ENCODE results near the gene RSAD2.
"Not testable (repeated sequence)": the region's sequence is repeated elsewhere in the genome, so short reads cannot be mapped to it uniquely, and the experiment has no call there.

Gene RSAD2

DNA sequence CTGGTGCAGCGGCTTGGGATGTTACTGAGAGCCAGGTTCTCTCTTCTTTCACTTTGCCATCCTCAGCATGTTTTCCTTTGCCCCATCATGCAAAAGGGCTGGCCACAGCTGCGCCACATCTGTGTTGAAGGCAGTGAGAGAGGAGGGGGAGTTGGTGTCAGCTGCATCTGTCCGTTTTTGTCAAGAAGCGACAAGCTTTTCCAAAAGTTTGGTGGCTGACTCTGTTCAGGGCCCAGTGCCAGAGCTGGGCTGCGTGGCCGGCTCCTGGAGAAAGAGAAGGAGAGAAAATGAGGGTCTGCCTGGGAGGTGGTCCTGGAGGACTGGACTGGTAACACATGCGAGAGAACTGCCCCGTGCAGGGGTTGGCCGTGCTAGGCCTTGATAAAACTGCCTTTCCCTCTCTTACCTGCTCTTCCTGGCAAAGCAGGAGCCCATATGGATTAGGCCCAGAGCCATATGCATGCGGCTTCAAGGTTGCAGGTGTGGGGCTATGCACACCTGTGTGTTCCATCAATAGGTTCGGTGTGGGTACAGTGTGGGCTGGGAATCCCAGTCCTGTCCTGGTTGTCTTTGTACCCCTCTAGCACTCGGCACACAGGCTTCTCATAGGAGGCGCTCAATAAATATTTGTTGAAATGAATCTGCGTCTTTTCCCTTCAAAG is 48.6 kb downstream of the RSAD2 start:
- no peak for DNase-seq (ENCODE audit: low read depth, low spot score)

- DNase-seq (ENCODE audit: low read depth, low spot score): no peak
Observed at GRCh38 chr2:6927186-6927585, 49.6 kb downstream of the RSAD2 start.

DNA sequence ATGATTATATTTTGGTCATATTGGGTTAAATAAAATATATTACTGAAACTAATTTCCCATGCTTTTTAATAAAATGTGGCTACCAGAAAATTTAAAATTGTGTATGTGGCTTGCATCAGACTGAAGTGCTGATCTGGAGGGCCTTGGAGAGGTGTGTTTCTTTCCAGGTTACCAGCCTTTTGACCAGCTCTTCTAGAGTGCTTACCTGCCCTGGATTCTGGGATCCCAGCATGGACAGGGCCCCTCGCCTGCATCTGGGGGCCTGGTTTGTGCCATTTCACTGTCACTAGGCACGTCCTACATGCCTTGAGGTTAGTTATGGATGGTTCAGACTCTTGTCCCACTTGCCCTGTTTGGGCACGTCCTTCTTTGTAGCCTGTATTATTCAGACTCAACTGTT is 50.2 kb downstream of the RSAD2 start:
- DNase-seq (ENCODE audit: low read depth, low spot score): no peak

GRCh38 chr2:6928452-6928851 is 50.9 kb downstream of the RSAD2 start:
- no peak for DNase-seq (ENCODE audit: low read depth, low spot score)

- DNase-seq (ENCODE audit: low read depth, low spot score): no peak
Observed at GRCh38 chr2:6929196-6929819, 51.7 kb downstream of the RSAD2 start.

- DNase-seq (ENCODE audit: low read depth, low spot score): no peak
Observed at GRCh38 chr2:6930923-6931647, 53.5 kb downstream of the RSAD2 start.

DNA sequence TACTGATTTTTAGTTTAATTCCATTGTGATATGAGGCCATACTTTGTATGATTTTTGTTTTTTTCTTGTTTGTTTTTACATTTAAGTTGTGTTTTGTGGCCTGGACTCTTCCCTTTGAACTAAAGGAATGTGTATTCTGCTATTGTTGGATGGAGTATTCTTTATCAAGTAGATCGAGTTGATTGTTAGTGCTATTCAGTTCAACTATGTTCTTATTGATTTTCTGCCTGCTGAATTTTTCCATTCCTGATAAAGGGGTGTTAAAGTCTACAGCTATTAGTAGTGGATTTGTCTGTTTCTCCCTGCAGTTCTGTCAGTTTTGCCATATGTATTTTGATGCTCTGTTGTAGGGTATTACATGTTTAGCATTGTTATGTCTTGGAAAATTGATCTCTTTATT is 54.2 kb downstream of the RSAD2 start:
- DNase-seq (ENCODE audit: low read depth, low spot score): no peak

DNA sequence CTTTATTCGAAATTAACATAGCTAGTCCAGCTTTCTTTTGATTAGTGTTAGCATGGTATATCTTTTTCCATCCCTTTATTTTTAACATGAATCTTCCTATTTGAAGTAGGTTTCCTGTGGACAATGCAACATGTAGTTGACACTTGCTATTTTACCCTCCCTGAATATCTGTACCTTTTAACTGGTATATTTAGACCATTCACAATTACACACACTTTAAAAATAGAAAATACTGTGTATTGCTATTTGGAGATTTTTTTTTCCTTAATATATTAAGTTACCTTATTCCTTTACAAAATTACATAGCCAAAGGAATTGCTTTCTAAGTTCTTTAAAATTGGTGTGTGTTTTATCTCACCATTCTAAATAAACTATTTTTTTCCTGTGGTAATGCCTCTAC is 54.6 kb downstream of the RSAD2 start:
- no peak for DNase-seq (ENCODE audit: low read depth, low spot score)

DNA sequence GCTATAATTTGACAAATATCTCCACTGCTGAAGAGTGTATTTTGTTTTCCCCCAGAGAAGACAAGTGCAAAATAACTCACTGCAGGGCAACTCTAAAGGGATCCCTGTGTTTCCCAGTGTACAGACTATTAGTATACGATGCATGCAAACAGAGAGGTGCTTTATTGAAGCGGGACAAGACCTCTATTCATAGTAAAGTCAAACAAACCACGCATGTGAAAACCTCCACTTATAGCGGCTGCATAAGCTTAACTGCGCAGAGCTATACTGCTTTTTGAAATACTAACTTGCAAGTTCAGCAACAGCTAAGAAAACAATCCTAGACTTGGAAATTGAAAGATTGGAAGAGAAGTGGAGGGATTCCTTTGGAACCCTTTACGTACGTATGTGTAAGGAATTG is 55.3 kb downstream of the RSAD2 start:
- no peak for DNase-seq (ENCODE audit: low read depth, low spot score)

DNA sequence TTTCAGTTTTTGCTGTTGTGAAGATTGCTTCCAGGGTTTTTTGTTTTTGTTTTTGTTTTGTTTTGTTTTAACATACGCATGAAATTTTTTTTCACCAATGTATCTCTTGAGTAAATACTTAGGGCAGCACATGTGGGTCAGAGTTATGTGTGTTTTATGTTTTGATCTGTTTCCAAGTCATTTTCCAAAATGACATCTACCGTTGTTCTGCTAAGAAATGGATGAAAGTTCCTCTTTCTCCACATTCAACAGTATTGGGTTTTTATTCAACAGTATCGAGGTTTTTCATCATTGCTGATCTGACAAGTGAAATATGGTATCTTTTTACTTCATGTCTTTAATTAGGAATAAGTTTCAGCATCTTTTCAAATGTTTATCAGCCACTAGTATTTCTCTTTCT is 56.3 kb downstream of the RSAD2 start:
- no peak for DNase-seq (ENCODE audit: low read depth, low spot score)

DNA sequence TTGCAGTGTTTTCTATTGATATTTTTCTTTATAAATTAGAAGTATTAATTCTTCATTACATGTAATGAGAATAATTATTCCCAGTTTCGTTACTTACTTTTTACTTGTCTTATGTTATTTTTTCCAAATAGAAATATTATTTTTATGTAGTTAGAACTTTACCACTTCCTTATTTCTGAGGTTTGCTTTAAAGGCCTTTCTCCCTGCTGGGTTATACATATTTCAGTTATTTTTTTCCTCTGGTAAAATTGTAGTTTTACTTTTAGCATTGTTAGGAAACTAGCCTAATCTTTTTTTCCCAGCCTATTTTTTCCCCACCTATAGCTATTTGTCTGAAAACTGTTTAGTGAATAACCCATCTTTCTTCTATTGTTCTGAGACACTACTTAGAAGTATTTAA is 56.8 kb downstream of the RSAD2 start:
- DNase-seq (ENCODE audit: low read depth, low spot score): no peak

DNA sequence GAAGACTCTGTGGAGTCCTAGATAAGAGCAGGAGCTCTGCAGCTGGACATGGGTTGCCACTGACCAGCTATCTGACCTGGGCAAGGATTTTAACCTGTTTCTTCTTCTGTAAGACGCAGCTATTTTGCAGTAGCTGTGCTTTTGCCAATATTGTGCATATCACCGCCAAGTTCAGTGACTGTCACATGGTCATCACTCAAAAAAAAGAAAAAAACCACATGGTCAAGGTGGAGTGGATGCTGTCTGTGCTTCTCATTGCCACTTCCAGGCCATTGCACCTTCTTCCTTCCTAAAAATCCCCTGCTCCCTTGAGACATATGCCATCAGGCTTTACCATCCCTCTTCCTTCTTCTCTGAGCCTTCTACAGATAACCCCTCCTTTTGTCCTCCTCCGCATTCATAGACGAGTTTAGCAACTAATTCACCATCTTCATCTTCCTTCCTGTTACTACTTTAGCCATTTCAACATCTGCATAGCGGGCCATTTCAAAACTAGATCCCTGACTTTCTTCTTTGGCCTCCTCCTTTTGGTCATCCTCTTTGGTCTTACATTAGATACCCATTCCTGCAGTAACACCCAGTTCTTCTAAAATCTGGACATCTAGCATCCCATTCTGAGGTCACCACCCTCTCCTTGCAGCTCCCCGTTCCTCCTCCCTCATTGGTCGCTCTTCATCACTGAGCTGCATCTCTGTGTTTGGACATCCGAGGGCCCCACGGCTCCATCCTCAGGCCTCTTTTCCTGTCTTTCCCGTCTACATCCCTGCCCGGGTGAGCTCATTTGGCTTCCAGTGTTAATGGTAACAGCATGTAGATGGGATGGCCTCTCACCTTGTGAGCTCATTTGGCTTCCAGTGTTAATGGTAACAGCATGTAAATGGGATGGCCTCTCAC is 57.4 kb downstream of the RSAD2 start:
- no peak for DNase-seq (ENCODE audit: low read depth, low spot score)

- DNase-seq (ENCODE audit: low read depth, low spot score): not testable (repeated sequence)
Observed at GRCh38 chr2:6935652-6936020, 58.1 kb downstream of the RSAD2 start.

DNA sequence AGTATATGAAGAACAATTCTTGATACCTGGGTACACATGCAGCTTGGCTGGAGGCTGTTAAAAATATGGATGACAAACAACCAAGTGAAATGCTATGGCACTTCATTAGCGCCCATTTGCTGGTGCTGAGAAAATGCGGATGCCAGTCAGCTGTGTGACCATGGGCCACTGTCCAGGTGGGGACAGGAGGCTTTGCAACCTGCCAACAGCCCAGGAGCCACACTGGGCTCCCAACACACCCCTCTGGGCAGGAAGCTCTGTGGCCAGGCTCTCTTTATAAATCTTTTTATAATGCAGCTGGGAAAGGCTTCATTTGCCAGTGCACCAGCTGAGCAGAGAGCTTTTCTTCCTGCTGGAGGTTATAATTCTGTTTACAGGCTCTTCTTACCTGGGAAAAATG is 59.6 kb downstream of the RSAD2 start:
- no peak for DNase-seq (ENCODE audit: low read depth, low spot score)

DNA sequence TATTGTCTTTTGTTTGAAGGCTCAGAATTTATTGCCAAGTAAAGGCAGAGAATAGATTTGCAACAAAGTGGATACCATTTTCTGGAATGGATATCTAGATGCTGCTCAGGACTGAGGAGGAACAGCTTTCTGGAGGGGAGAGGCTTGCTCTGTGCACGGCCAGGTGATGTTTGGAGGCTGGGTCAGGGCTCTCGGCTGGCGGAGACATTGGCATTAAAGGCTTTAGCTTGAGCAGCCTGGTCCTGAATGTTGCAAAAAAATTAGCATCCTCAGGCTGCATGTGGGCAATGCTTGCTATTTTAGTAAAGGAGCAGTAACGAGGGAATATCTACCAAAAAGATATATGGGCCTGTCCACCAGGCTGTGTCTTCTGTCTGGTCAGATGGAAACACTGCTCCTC is 60.0 kb downstream of the RSAD2 start:
- no peak for DNase-seq (ENCODE audit: low read depth, low spot score)

GRCh38 chr2:6939071-6939470 is 61.5 kb downstream of the RSAD2 start:
- DNase-seq (ENCODE audit: low read depth, low spot score): no peak

- no peak for DNase-seq (ENCODE audit: low read depth, low spot score)
Observed at GRCh38 chr2:6940820-6941219, 63.2 kb downstream of the RSAD2 start.

DNA sequence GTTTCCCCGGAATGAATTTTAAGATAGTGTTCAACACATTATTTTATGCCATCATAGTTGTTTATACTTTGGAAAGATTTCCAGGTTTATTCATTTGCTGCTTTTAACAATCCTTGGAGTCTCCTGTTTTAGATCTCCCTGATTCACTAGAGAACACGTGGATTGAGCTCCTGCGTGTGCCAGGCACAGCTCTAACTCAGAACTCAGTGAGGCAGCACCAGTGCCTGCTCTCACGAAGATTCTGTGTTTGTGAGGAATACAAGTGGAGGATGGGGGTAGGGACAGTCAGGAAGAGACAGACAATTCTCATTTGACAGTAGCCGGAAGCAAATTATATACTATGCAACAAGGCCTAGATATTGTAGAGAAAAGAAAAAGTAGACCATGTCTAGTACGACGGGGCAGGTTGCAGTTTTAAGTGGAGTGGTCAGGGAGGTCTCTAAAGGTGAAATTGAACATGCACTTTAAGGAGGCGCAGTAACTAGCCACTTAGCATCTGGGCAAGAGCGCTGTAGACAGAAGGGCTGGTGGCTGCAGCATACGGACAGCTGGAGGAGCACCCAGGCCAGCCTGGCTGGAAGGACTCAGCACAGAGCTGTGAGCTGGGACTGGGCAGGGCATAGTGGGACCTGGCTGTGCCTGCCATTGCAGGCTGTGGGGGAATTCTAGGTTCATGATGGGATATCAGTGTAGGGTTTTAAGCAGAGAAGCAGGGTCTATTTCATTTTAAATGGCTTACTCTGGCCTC is 63.9 kb downstream of the RSAD2 start:
- DNase-seq (ENCODE audit: low read depth, low spot score): no peak

GRCh38 chr2:6942848-6943247 is 65.3 kb downstream of the RSAD2 start:
- no peak for DNase-seq (ENCODE audit: low read depth, low spot score)

DNA sequence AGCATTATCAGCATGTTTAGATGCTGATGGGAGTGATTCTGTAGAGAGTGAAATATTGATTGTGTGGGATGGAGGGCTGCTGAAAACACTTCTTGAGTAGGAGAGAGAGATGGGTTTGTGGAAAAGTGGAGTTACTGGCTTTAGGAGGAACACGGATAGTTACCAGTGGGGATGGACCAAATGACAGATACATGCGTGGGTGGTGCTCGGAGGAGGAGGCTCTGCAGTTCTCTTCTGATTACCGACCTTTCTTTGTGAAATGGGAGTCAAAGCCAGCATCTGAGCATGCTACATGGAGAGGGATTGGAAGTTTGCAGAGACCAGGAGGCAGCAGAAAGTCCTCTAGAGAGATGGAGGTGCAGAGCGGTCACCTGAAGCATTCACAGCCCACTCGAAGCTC is 65.9 kb downstream of the RSAD2 start:
- DNase-seq (ENCODE audit: low read depth, low spot score): no peak

- no peak for DNase-seq (ENCODE audit: low read depth, low spot score)
Observed at GRCh38 chr2:6943971-6944370, 66.4 kb downstream of the RSAD2 start.

Data from activated CD4-positive, CD25-positive, alpha-beta regulatory T cell treated with anti-CD3 and anti-CD28 coated beads, Interleukin-2, amount 50 U/mL, for 16 hours (primary cell).